Suprapubic skin (tissue), 3 donors: ENCODE measurements around the gene RRP8.

Experiments
- CTCF ChIP-seq, 2 donors: fragments of 200-600 bp in 1 of 2; fragments of 450-650 bp in 1 of 2; sonication (generic) in 1 of 2; IDR thresholded peaks; one replicate each; pipeline ENCODE4 v1.5.1; 2016 to 2019; ENCODE audit warnings: antibody characterized with exemption in 2 of 2, mild to moderate bottlenecking in 1 of 2, moderate library complexity in 1 of 2
- EP300 ChIP-seq: sonication (generic); formaldehyde crosslinking; IDR thresholded peaks from one replicate; pipeline ENCODE4 v1.6.1; 2017; ENCODE audit warnings: antibody characterized with exemption
- POLR2A ChIP-seq, 2 donors: fragments of 450-650 bp; IDR thresholded peaks; one replicate each; pipeline ENCODE4 v1.6.1; 2017; ENCODE audit warnings: antibody characterized with exemption in 2 of 2, mild to moderate bottlenecking in 2 of 2, moderate library complexity in 2 of 2

DNA sequence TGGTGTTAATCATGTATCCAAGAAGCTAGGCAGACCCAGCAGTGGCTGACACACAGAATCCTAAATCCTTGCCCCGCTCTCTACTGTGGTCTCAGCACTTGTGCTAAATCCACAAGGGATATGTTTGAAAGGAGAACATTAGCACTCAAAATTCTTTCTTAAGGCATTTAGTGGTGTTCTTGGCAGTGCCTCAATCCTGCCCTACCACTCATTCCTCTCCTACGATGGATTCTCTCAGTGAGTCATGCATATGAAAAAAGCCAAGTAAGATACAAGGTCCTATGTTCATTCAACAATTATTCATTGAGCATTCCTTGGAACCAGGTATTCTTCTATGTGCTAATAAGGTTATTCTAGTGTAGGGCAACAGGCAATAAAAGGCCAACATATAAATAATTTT is 31.2 kb downstream of the RRP8 start:
- no peak for TF ChIP-seq EP300
- TF ChIP-seq CTCF (IDR thresholded peaks at IDR 0.05): no peak
- no peak for TF ChIP-seq POLR2A (IDR thresholded peaks at IDR 0.05)
